Putamen (tissue), 1 donor: Measurements from ENCODE around the gene RABGAP1L.
"Not testable (repeated sequence)": the region's sequence is repeated elsewhere in the genome, so short reads cannot be mapped to it uniquely, and the experiment has no call there.

ENCODE experiments used
- DNase-seq: peaks from one replicate; pipeline ENCODE4 v3.0.0-alpha.2; 2016; ENCODE audit warnings: low spot score

The RABGAP1L gene

GRCh38 chr1:174657893-174658292, 498.6 kb downstream of the RABGAP1L start:
- DNase-seq = no peak

GRCh38 chr1:174659823-174660222, 500.5 kb downstream of the RABGAP1L start:
- DNase-seq = no peak

GRCh38 chr1:174660476-174660875, 501.2 kb downstream of the RABGAP1L start:
- DNase-seq = no peak

- DNase-seq = no peak
These were observed 504.0 kb downstream of the RABGAP1L start for GRCh38 chr1:174663358-174663757.

- DNase-seq = no peak
These were observed 506.9 kb downstream of the RABGAP1L start for GRCh38 chr1:174666248-174666647.

GRCh38 chr1:174671826-174672225, 512.5 kb downstream of the RABGAP1L start:
- DNase-seq = no peak

GRCh38 chr1:174676856-174677255, 517.5 kb downstream of the RABGAP1L start:
- no peak for DNase-seq

GRCh38 chr1:174678657-174679056, 519.3 kb downstream of the RABGAP1L start:
- DNase-seq = no peak

GRCh38 chr1:174680101-174680500, 520.8 kb downstream of the RABGAP1L start:
- no peak for DNase-seq

- no peak for DNase-seq
These were observed 523.2 kb downstream of the RABGAP1L start for GRCh38 chr1:174682419-174683008.

GRCh38 chr1:174686213-174686612, 526.9 kb downstream of the RABGAP1L start:
- DNase-seq = no peak

- DNase-seq = no peak
These were observed 530.2 kb downstream of the RABGAP1L start for GRCh38 chr1:174689524-174689923.

GRCh38 chr1:174690266-174690665, 530.9 kb downstream of the RABGAP1L start:
- no peak for DNase-seq

- DNase-seq = no peak
These were observed 533.0 kb downstream of the RABGAP1L start for GRCh38 chr1:174692313-174692712.

- DNase-seq = no peak
These were observed 533.8 kb downstream of the RABGAP1L start for GRCh38 chr1:174693085-174693484.

- not testable (repeated sequence) for DNase-seq
These were observed 534.2 kb downstream of the RABGAP1L start for GRCh38 chr1:174693539-174693938.

- no peak for DNase-seq
These were observed 536.9 kb downstream of the RABGAP1L start for GRCh38 chr1:174696026-174696821.

GRCh38 chr1:174700314-174700713, 541.0 kb downstream of the RABGAP1L start:
- DNase-seq = no peak

GRCh38 chr1:174700775-174701174, 541.5 kb downstream of the RABGAP1L start:
- DNase-seq = no peak

- no peak for DNase-seq
These were observed 542.2 kb downstream of the RABGAP1L start for GRCh38 chr1:174701565-174701964.

- DNase-seq = no peak
These were observed 542.7 kb downstream of the RABGAP1L start for GRCh38 chr1:174702011-174702410.

GRCh38 chr1:174703309-174703708, 544.0 kb downstream of the RABGAP1L start:
- no peak for DNase-seq

- no peak for DNase-seq
These were observed 545.0 kb downstream of the RABGAP1L start for GRCh38 chr1:174704300-174704699.
